Lower lobe of right lung (tissue), 2 donors: ENCODE results near the gene SCYL2. TPM values are rescaled to one million over a fixed set of nuclear protein-coding genes. Genes with fewer than 3 reads are reported as not detected.

Experiments
- ATAC-seq, 2 donors: fragments of 200-7000 bp; cut with Tn5 transposase; one replicate each; pipeline ENCODE4 v1.9.1; 2020 to 2022; ENCODE audit warnings: mild to moderate bottlenecking in 2 of 2, moderate library complexity in 2 of 2
- DNase-seq: peaks from one replicate; pipeline ENCODE4 v3.0.0-alpha.2; 2020
- H3K27ac ChIP-seq: fragments of 200-600 bp; one replicate; pipeline ENCODE4 v1.8.0; 2022
- H3K27me3 ChIP-seq: fragments of 200-600 bp; one replicate; pipeline ENCODE4 v1.8.0; 2022; ENCODE audit warnings: low read depth
- H3K36me3 ChIP-seq: fragments of 200-600 bp; one replicate; pipeline ENCODE4 v1.8.0; 2022; ENCODE audit warnings: mild to moderate bottlenecking
- H3K4me1 ChIP-seq: fragments of 200-600 bp; one replicate; pipeline ENCODE4 v1.8.0; 2022
- H3K4me3 ChIP-seq: fragments of 200-600 bp; one replicate; pipeline ENCODE4 v1.8.0; 2022; ENCODE audit warnings: mild to moderate bottlenecking
- H3K9me3 ChIP-seq: fragments of 200-600 bp; one replicate; pipeline ENCODE4 v1.8.0; 2022
- intact Hi-C: fragments of 100-400 bp; cut with DNase I; formaldehyde crosslinking; loops from one replicate; pipeline ENCODE4 v1.11.0; 2022
- total RNA-seq: library from RNA; stranded (reverse); fragmentation: NEBNext Ultra II Directional; extraction: Animal tissue kit (Norgen Biotek cat#: 25700); gene quantifications from one replicate; pipeline ENCODE4 v1.2.1, GENCODE V29; 2021
- TF ChIP-seq, protein P1 (sequence below): fragments of 200-600 bp; IDR thresholded peaks from one replicate; pipeline ENCODE4 v1.8.0; 2022; ENCODE audit warnings: antibody characterized with exemption, mild to moderate bottlenecking
- donor health status: DM: no; HTN: yes; CAD: no; lungs with severe emphysema.

SCYL2 gene
- total RNA-seq, 1 donor from 2014 or later, result 45.0 TPM

DNA sequence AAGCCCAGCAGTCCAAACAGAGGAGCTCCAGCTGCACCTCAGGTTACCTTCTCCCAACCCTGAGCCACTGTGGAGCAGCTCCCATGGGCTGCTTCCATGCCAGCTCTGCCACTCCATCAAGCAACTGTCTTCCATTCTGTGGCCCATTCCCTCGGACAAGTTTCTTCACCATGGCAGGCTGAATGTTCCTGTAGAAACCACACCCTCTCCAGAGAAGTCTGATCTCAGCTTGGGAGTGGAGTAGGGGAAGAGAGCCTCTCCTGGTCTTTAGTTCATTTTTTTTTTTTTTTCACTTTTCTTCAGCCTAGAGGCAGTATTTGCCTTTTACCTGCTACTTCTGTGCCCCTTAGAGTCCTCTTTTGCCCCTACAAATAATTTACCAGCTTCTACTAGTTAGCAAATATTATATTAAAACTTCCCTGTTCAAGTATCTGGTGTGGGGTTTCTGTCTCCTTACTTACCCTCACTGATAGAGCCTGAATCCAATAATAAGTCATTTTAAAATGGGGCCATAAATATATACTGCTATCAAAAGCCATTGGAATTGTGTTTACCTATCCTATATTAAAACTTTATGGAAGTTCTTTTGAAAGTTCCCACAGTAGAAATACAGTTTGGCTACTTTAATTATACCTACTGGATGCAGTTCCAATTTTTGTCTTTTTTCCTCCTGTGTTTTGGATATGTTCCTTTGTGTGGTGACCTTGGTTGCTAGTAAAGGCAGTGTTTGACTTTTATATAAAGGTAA, 78.2 kb downstream of the SCYL2 start:
- no peak overlapping the region for H3K27ac ChIP-seq
- H3K9me3 ChIP-seq, result no peaks in the 10 kb centered on the region
- intact Hi-C loops, result no loop called here
- H3K4me1 ChIP-seq, result no peaks in the 10 kb centered on the region
- ATAC-seq (peak in 1 of 2 donors; percentile 53), DNase-seq (no peak)
- no peaks in the 10 kb centered on the region for H3K36me3 ChIP-seq
- TF ChIP-seq, protein P1, sequence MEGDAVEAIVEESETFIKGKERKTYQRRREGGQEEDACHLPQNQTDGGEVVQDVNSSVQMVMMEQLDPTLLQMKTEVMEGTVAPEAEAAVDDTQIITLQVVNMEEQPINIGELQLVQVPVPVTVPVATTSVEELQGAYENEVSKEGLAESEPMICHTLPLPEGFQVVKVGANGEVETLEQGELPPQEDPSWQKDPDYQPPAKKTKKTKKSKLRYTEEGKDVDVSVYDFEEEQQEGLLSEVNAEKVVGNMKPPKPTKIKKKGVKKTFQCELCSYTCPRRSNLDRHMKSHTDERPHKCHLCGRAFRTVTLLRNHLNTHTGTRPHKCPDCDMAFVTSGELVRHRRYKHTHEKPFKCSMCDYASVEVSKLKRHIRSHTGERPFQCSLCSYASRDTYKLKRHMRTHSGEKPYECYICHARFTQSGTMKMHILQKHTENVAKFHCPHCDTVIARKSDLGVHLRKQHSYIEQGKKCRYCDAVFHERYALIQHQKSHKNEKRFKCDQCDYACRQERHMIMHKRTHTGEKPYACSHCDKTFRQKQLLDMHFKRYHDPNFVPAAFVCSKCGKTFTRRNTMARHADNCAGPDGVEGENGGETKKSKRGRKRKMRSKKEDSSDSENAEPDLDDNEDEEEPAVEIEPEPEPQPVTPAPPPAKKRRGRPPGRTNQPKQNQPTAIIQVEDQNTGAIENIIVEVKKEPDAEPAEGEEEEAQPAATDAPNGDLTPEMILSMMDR, result no peak
- H3K27me3 ChIP-seq, result no peaks in the 10 kb centered on the region
- H3K4me3 ChIP-seq, result no peak overlapping the region

GRCh38 chr12:100346660-100347059, 79.7 kb downstream of the SCYL2 start:
- TF ChIP-seq, protein P1, result no peak
- H3K9me3 ChIP-seq, result no peaks in the 10 kb centered on the region
- intact Hi-C loops, result no loop called here
- no peaks in the 10 kb centered on the region for H3K4me1 ChIP-seq
- H3K36me3 ChIP-seq, result no peaks in the 10 kb centered on the region
- H3K27ac ChIP-seq, result no peak overlapping the region
- DNase-seq (no peak), ATAC-seq (no peak)
- H3K27me3 ChIP-seq, result no peaks in the 10 kb centered on the region
- H3K4me3 ChIP-seq, result no peak overlapping the region

DNA sequence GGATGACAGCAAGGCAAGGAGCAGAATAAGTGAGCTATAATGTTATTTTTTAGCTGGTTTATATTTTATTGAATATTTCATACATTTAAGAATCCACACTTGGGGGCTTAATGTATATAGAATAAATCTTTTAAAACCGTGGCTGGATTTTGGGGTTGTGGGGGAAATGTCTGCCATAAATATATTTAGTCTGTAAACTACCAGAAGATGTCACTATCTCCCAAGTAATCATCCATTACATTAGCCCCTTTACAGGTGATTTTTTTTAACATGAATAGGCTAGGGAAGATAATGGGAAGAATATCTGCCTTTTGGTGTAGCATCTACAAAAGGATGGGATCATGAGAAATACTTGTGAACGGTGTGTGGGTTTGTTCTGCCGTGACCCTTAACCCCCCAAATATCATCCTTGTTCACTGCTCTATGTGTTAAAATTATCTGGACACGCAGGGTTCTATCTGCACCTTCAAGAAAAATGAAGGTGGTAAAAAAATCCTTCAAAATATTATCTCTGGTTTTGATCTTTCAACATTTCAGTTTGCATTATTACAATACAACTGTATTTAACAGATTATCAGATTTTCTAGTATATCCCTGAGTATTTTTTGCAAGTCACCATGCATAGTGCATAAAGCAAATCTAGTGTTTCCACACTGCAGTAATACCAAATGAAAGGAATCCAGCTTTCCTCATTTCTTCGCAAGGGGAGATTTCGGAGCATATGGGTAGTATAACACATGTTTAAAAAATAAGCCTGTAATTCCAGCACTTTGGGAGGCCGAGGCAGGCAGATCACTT, 81.9 kb downstream of the SCYL2 start:
- no peak for ATAC-seq

GRCh38 chr12:100356644-100357223, 89.8 kb downstream of the SCYL2 start, which contains the start of gene SLC17A8:
SLC17A8 (plus strand) TSS chr12:100357074; CDS start chr12:100357392, 318 bp downstream.
- Histone ChIP-seq H3K4me3 (no peak within 1 kb of the TSS), H3K27ac (no peak within 1 kb of the TSS), H3K36me3 (no peaks in the 10 kb centered on the region), H3K27me3 (peaks cover 12% of the 10 kb centered on the region), H3K4me1 (no peaks in the 10 kb centered on the region), H3K9me3 (no peaks in the 10 kb centered on the region)
- TF ChIP-seq, protein P1, result no peak
- intact Hi-C loops, result no loop called here
- ATAC-seq, result peak in 1 of 2 donors; percentile 37
- DNase-seq, result no peak

More for the DNA sequence above, 81.9 kb downstream of the SCYL2 start:
- TF ChIP-seq, protein P1, result peak; percentile 24
- Histone ChIP-seq H3K36me3 (no peaks in the 10 kb centered on the region), H3K4me3 (no peak overlapping the region), H3K27me3 (no peaks in the 10 kb centered on the region), H3K4me1 (no peaks in the 10 kb centered on the region), H3K27ac (no peak overlapping the region), H3K9me3 (no peaks in the 10 kb centered on the region)
- intact Hi-C loops, result no loop called here
- DNase-seq, result no peak

DNA sequence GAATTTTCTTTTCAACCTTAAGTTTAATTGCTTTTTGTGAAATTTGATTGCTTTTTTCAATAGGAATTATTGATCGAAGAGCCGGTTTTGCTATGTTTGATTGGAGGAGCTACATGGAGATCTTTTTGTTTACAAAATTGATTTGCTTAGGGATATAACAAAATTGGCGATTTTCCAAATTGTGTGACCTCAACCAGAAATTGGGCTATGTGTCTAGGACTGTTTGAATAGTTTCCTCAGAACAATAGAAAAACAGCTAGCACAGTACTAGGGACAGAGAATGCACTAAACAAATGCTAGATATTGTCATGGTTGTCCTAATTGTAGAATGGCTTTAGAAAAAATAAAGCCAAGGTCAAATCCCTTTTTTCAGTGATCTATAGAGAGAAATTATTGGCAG, 92.3 kb downstream of the SCYL2 start:
- no peak overlapping the region for H3K4me3 ChIP-seq
- H3K27ac ChIP-seq, result no peak overlapping the region
- peaks cover 12% of the 10 kb centered on the region for H3K27me3 ChIP-seq
- TF ChIP-seq, protein P1, result no peak
- DNase-seq, result no peak
- no peaks in the 10 kb centered on the region for H3K4me1 ChIP-seq
- intact Hi-C loops, result no loop called here
- no peaks in the 10 kb centered on the region for H3K9me3 ChIP-seq
- no peak for ATAC-seq
- no peaks in the 10 kb centered on the region for H3K36me3 ChIP-seq
